ENCODE measurements around the gene DCHS2.

DCHS2 gene

DNA sequence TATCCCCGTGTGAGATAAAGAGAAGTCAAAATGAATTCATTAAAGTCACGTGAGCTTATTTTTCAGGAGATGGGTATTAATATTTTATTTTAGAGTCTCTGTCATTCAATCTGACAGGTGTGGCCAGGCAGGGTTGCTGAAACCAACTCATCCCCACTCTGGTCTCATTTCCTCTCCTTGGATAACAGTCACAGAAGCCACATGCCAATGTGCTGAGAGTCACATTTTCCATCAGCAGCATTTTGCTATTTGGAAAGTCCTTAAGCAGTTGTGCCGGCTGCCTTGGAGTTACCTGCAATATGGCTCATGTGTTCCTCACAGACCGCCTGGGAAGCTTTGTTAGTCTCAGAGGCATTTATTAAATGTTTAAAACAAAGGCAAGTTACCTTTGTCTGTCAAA is 302.3 kb downstream of the DCHS2 start:
- no peak for DNase-seq

DNA sequence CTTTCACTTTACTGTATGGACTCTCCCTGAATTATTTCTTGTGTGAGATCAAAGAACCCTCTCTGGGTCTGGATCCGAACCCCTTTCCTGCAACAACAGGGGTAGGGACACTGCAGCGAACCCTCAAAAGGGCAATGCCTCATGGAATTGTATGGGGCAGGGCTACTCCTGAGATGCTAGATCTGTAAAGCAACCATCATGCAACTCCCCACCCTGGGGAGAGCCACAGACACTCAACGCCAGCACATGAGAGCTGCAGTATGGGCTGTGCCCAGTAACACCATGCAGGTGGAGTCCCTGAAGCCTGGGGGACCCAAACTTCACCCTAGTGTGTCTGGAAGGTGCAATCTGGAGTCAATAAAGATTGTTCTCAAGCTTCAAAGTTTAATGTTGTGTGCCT is 304.7 kb downstream of the DCHS2 start:
- DNase-seq = no peak

DNA sequence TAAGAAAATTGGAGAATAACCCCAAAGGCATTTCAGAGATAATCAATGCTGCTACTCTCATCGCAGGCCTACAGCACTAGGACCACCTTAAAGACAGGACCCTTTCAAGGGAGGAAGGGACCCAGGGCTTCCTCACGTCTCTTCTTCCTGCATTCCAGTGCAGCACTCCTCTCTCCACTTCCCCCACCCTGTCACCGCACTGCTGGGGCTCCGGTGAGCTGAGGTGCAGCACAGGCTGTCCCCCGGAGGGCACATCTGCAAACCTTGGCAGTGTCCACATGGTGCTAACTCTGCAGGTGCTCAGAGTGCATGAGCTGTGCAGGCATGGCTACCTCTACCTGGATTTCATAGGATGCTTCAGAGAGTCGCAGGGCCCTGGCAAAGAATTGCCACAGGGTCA is 305.6 kb downstream of the DCHS2 start:
- no peak for DNase-seq

DNA sequence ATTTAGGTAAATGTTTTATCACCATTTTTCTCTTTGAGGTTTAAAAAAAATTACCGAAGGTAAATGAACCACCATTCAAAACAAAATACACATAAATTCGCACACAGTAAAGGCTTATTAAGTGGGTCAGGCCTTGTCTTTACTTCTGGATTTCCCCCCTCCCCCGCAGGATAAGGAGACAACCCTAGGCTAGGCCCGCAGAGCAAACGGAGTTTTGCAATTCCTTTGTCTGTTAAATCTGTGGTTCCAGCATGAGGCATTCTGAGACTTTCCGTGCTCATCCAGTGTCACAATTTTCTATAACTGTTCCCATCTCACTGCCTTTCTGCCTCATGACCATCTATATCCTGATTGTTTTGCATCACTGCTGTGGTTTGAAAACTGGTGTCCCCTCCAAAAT is 307.4 kb downstream of the DCHS2 start:
- no peak for DNase-seq

DNA sequence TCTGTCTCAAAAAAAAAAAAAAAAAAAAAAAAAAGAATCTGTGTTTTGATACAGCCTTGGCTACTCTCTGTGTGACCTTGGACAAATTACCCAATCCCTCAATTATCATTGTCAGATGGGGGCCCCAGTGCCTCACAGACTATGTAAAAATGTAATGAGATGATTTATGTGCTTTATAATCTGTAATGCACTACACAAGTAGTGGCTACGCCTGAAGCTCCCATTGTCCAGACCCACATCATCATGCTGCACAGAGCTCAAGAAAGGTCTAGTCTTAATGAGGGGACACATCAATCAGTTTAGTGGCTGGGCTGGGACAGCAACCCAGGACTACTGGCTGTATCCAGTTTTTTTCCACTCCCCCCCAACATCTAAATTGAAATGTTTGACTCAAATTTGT is 308.3 kb downstream of the DCHS2 start:
- DNase-seq = no peak

All from stimulated activated CD4-positive, alpha-beta T cell treated with anti-CD3 and anti-CD28 coated beads, Interleukin-4, amount 100 ng/mL, for 24 hours (primary cell).